Uterus (tissue), 4 donors: ENCODE results near the gene SPATA24. TPM values are rescaled to one million over a fixed set of nuclear protein-coding genes. Genes with fewer than 3 reads are reported as not detected.
"Not testable (repeated sequence)": the region's sequence is repeated elsewhere in the genome, so short reads cannot be mapped to it uniquely, and the experiment has no call there.

ENCODE experiments used
- DNase-seq, 2 donors: peaks; one replicate each; pipeline ENCODE4 v3.0.0-alpha.2; 2019 to 2020
- H3K27ac ChIP-seq, 2 donors: fragments of 200-600 bp; sonication (generic); 1 replicate in 1 of 2; 2 replicates in 1 of 2; pipeline ENCODE4 v1.5.1; 2016 to 2018
- H3K27me3 ChIP-seq, 2 donors: fragments of 200-600 bp; sonication (generic); one replicate each; pipeline ENCODE4 v1.5.1; 2018 to 2019; ENCODE audit warnings: control low read depth in 1 of 2
- H3K36me3 ChIP-seq, 2 donors: fragments of 200-600 bp; sonication (generic); one replicate each; pipeline ENCODE4 v1.5.1; 2019; ENCODE audit warnings: control low read depth in 1 of 2
- H3K4me1 ChIP-seq, 2 donors: fragments of 200-600 bp; sonication (generic); one replicate each; pipeline ENCODE4 v1.5.1; 2018 to 2019; ENCODE audit warnings: control low read depth in 1 of 2
- H3K4me3 ChIP-seq, 2 donors: fragments of 200-600 bp; sonication (generic); 1 replicate in 1 of 2; 2 replicates in 1 of 2; pipeline ENCODE4 v1.5.1; 2018 to 2019; ENCODE audit warnings: mild to moderate bottlenecking in 1 of 2
- H3K9me3 ChIP-seq, 2 donors: fragments of 200-600 bp; sonication (generic); one replicate each; pipeline ENCODE4 v1.5.1; 2019; ENCODE audit warnings: control low read depth in 1 of 2
- POLR2A ChIP-seq, 2 donors: fragments of 450-650 bp; IDR thresholded peaks; one replicate each; pipeline ENCODE4 v1.6.1; 2016; ENCODE audit warnings: antibody characterized with exemption in 2 of 2, mild to moderate bottlenecking in 1 of 2, moderate library complexity in 1 of 2
- intact Hi-C: fragments of 100-400 bp; cut with DNase I; formaldehyde crosslinking; loops from one replicate; pipeline ENCODE4 v1.15.1; 2023; ENCODE audit warnings: low total_unique reads
- small RNA-seq: library from RNA; depleted of rRNA; stranded (forward); fragments of <200 nt; gene quantifications from one replicate; pipeline ENCODE3, GENCODE V24; 2016
- total RNA-seq, 4 donors: library from RNA; depleted of rRNA in 3 of 4; stranded (reverse); fragments of >200 nt in 3 of 4; gene quantifications; one replicate each; pipeline versions ENCODE4 v1.1.0 to v1.2.4, GENCODE V29; 2014 to 2023
- TF ChIP-seq, protein P1 (sequence below), 4 experiments: fragments of 200-600 bp in 2 of 4; fragments of 450-650 bp in 2 of 4; sonication (generic) in 2 of 4; IDR thresholded peaks; one replicate each; pipeline ENCODE4 v1.5.1; 2016 to 2019; ENCODE audit warnings: antibody characterized with exemption in 4 of 4, mild to moderate bottlenecking in 2 of 4, moderate library complexity in 1 of 4
- donor health status: DM: yes; HTN: yes; CAD: no.

Gene SPATA24
- total RNA-seq, 4 donors from 2014 or later: 2.4 to 3.4 TPM; not detected in 2

DNA sequence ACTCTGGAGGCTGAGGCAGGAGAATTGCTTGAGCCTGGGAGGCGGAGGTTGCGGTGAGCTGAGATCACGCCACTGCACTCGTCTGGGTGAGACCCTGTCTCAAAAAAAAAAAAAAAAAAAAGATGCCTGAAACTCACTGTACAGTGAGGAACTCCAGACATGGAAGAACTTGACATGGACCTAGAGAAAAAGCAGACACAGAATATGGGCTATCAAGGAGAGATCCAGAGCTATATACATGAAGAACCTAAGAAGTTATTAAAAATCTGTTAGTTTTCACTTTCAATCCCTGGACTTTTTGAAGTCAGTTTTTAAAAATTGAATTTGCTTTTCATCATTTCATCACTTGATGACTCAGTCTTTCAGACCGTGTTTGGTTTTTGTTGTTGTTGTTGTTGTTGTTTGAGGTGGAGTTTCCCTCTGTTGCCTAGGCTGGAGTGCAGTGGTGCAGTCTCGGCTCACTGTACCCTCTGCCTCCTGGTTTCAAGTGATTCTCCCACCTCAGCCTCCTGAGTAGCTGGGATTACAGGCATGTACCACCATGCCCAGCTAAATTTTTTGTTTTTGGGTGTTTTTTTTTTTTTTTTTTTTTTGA is 42.0 kb downstream of the SPATA24 start:
- Histone ChIP-seq H3K4me3 (no peak overlapping the region), H3K27me3 (no peaks in the 10 kb centered on the region), H3K9me3 (no peaks in the 10 kb centered on the region), H3K4me1 (peaks cover 0 to 5% of the 10 kb centered on the region in 2 donors), H3K27ac (no peak overlapping the region), H3K36me3 (no peaks in the 10 kb centered on the region)
- DNase-seq: no peak
- intact Hi-C loops: no loop called here
- TF ChIP-seq POLR2A (IDR thresholded peaks at IDR 0.05): no peak
- TF ChIP-seq, protein P1, sequence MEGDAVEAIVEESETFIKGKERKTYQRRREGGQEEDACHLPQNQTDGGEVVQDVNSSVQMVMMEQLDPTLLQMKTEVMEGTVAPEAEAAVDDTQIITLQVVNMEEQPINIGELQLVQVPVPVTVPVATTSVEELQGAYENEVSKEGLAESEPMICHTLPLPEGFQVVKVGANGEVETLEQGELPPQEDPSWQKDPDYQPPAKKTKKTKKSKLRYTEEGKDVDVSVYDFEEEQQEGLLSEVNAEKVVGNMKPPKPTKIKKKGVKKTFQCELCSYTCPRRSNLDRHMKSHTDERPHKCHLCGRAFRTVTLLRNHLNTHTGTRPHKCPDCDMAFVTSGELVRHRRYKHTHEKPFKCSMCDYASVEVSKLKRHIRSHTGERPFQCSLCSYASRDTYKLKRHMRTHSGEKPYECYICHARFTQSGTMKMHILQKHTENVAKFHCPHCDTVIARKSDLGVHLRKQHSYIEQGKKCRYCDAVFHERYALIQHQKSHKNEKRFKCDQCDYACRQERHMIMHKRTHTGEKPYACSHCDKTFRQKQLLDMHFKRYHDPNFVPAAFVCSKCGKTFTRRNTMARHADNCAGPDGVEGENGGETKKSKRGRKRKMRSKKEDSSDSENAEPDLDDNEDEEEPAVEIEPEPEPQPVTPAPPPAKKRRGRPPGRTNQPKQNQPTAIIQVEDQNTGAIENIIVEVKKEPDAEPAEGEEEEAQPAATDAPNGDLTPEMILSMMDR (IDR thresholded peaks at IDR 0.05): no peak

GRCh38 chr5:139360384-139360783 is 43.5 kb downstream of the SPATA24 start:
- peaks cover 0 to 5% of the 10 kb centered on the region in 2 donors for H3K4me1 ChIP-seq
- TF ChIP-seq, protein P1 (IDR thresholded peaks at IDR 0.05): no peak
- TF ChIP-seq POLR2A (IDR thresholded peaks at IDR 0.05): no peak
- no peak overlapping the region for H3K4me3 ChIP-seq
- intact Hi-C loops: no loop called here
- H3K27me3 ChIP-seq: no peaks in the 10 kb centered on the region
- no peaks in the 10 kb centered on the region for H3K9me3 ChIP-seq
- DNase-seq: no peak
- H3K36me3 ChIP-seq: no peaks in the 10 kb centered on the region
- H3K27ac ChIP-seq: no peak overlapping the region

- H3K4me1 ChIP-seq: no peaks in the 10 kb centered on the region
- no peaks in the 10 kb centered on the region for H3K9me3 ChIP-seq
- no peak overlapping the region for H3K27ac ChIP-seq
- H3K4me3 ChIP-seq: no peak overlapping the region
- H3K36me3 ChIP-seq: no peaks in the 10 kb centered on the region
- TF ChIP-seq, protein P1 (IDR thresholded peaks at IDR 0.05): no peak
- no peak for TF ChIP-seq POLR2A (IDR thresholded peaks at IDR 0.05)
- DNase-seq: no peak
- intact Hi-C loops: no loop called here
- no peaks in the 10 kb centered on the region for H3K27me3 ChIP-seq
Measured at GRCh38 chr5:139358064-139358463, 45.8 kb downstream of the SPATA24 start.

- intact Hi-C loops, H3K4me3 ChIP-seq, H3K27ac ChIP-seq, H3K9me3 ChIP-seq, H3K4me1 ChIP-seq, H3K27me3 ChIP-seq, DNase-seq, H3K36me3 ChIP-seq: not testable (repeated sequence)
Measured at GRCh38 chr5:139355900-139356299, 48.0 kb downstream of the SPATA24 start.

DNA sequence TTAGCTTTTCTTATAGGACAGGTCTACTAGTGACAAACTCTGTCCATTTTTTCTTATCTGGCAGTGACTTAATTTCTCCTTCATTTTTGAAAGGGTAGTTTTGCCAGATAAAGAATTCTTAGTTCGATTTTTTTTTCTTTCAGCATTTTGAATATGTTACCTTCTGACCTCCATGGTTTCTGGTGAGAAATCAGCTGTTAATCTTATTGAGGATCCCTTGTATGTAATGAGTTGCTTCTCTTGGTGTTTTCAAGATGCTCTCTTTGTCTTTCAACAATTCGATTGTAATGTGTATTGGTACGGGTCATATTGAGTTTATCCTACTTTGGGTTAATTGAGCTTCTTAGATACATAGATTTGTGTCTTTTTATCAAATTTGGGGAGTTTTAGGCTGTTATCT is 49.7 kb downstream of the SPATA24 start:
- no peak for TF ChIP-seq POLR2A (IDR thresholded peaks at IDR 0.05)
- TF ChIP-seq, protein P1 (IDR thresholded peaks at IDR 0.05): no peak
- Histone ChIP-seq H3K9me3 (no peaks in the 10 kb centered on the region), H3K27me3 (no peaks in the 10 kb centered on the region), H3K36me3 (no peaks in the 10 kb centered on the region), H3K27ac (no peak overlapping the region), H3K4me1 (no peaks in the 10 kb centered on the region), H3K4me3 (no peak overlapping the region)
- no peak for DNase-seq
- intact Hi-C loops: no loop called here

DNA sequence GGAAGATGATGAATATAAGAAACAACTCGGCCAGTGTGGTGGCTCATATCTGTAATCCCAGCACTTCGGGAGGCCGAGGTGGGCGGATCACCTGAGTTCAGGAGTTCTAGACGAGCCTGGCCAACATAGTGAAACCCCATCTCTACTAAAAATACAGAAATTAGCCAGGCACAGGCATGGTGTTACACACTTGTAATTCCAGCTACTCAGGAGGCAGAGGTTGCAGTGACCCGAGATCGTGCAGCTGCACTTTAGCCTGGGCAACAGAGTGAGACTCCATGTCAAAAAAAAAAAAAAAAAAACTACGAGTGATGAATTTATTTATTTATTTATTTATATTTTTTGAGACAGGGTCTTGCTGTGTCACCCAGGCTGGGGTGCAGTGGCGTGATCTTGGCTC is 56.0 kb downstream of the SPATA24 start:
- H3K4me3 ChIP-seq, intact Hi-C loops, H3K9me3 ChIP-seq, H3K27ac ChIP-seq, H3K4me1 ChIP-seq, DNase-seq, H3K36me3 ChIP-seq, H3K27me3 ChIP-seq: not testable (repeated sequence)

Small RNA genes within 50 kb of the gene (small RNA-seq; reads per million reads assigned to genes)
- gene RNU5B-4P: not detected

Other genes starting within 250 kb of the SPATA24 start
- 100 to 1,000 TPM in 1 of 4 donors, 10 to 100 TPM in 3; 17.4 to 122 (median 58.3) TPM for gene SIL1, start 205.7 kb downstream of the SPATA24 start, total RNA-seq
- gene MATR3, start 110.3 kb downstream of the SPATA24 start, total RNA-seq: 100 to 1,000 TPM; 270 to 549 (median 314) TPM
- gene PAIP2, start 62.2 kb downstream of the SPATA24 start, total RNA-seq: 100 to 1,000 TPM in 1 of 4 donors, 10 to 100 TPM in 3; 43.5 to 144 (median 87.7) TPM
- 1 to 10 TPM in 2 of 4 donors, under 1 TPM in 1, not detected in 1; 0.30 to 5.5 (median 1.0) TPM for gene SLC23A1, start 20.8 kb downstream of the SPATA24 start, total RNA-seq
- gene MZB1, start 14.2 kb downstream of the SPATA24 start, total RNA-seq: 1 to 10 TPM in 2 of 4 donors, not detected in 2; 1.3 to 5.6 TPM
- gene PROB1, start 9.0 kb downstream of the SPATA24 start, total RNA-seq: 1 to 10 TPM in 3 of 4 donors, not detected in 1; 1.5 to 8.3 (median 1.7) TPM
- 10 to 100 TPM in 2 of 4 donors, 1 to 10 TPM in 2; 3.1 to 21.6 (median 12.6) TPM for gene DNAJC18, start 35.4 kb upstream of the SPATA24 start, total RNA-seq
- gene ECSCR, start 58.7 kb upstream of the SPATA24 start, total RNA-seq: 10 to 100 TPM; 19.2 to 68.9 (median 42.0) TPM
- not detected for gene SMIM33, start 66.9 kb upstream of the SPATA24 start, total RNA-seq
- 10 to 100 TPM; 16.9 to 90.1 (median 48.5) TPM for gene STING1, start 78.7 kb upstream of the SPATA24 start, total RNA-seq
- 100 to 1,000 TPM in 1 of 4 donors, 10 to 100 TPM in 3; 34.1 to 153 (median 76.3) TPM for gene UBE2D2, start 157.2 kb upstream of the SPATA24 start, total RNA-seq
- gene CXXC5, start 244.3 kb upstream of the SPATA24 start, total RNA-seq: 10 to 100 TPM in 3 of 4 donors, 1 to 10 TPM in 1; 3.3 to 51.3 (median 35.0) TPM